ENCODE data around the gene LMAN1L.

DNA sequence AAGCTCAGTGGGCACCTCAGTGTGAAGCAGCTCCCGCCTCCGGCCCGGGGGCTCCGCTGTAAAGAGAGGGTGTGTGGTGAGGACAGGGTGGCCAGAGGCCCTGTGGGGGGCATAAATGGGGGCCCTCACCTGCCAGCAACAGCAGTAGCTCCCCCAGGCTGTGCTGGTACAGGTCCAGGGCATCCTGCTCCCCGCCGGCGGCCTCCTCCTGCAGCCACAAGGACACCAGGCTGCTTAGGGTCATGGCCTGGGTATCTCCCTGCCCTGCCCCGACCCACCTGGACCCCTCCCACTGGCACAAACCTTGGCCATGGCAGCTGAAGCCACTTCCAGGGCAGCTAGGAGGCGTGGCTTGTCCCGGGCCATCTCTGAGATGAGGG is 25.5 kb downstream of the LMAN1L start:
- TF ChIP-seq, protein P1, sequence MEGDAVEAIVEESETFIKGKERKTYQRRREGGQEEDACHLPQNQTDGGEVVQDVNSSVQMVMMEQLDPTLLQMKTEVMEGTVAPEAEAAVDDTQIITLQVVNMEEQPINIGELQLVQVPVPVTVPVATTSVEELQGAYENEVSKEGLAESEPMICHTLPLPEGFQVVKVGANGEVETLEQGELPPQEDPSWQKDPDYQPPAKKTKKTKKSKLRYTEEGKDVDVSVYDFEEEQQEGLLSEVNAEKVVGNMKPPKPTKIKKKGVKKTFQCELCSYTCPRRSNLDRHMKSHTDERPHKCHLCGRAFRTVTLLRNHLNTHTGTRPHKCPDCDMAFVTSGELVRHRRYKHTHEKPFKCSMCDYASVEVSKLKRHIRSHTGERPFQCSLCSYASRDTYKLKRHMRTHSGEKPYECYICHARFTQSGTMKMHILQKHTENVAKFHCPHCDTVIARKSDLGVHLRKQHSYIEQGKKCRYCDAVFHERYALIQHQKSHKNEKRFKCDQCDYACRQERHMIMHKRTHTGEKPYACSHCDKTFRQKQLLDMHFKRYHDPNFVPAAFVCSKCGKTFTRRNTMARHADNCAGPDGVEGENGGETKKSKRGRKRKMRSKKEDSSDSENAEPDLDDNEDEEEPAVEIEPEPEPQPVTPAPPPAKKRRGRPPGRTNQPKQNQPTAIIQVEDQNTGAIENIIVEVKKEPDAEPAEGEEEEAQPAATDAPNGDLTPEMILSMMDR (IDR thresholded peaks at IDR 0.05 in 8 of 11, conservative IDR thresholded peaks at IDR 0.05 in 3 of 11): no peak
- TF ChIP-seq POLR2A (IDR thresholded peaks at IDR 0.05): no peak
- peak in 1 of 3 donors; percentile 40 for TF ChIP-seq POLR2AphosphoS5 (IDR thresholded peaks at IDR 0.05)
